ENCODE measurements around the gene RTP3. TPM values are rescaled to one million over a fixed set of nuclear protein-coding genes. Genes with fewer than 3 reads are reported as not detected.
"Not testable (repeated sequence)": the region's sequence is repeated elsewhere in the genome, so short reads cannot be mapped to it uniquely, and the experiment has no call there.

The RTP3 gene
- total and polyA plus RNA-seq, 4 donors: not detected

GRCh38 chr3:46527239-46527638 is 29.5 kb downstream of the RTP3 start:
- ATAC-seq (ENCODE audit: low FRiP score) (no peak), DNase-seq (no peak)
- no peak overlapping the region for H3K27ac ChIP-seq (ENCODE audit: low read depth in 1 of 2, low read length in 2 of 2)
- H3K36me3 ChIP-seq (ENCODE audit: control insufficient read depth in 1 of 2, insufficient read depth in 2 of 2, low read length in 1 of 2): no peaks in the 10 kb centered on the region
- WGBS, 2 donors: 77 to 78% methylated on average over 5 of the region's 5 CpGs
- H3K4me3 ChIP-seq (ENCODE audit: low read length in 2 of 2): no peak overlapping the region
- intact Hi-C loops (cut with DNase I): no loop called here
- no peaks in the 10 kb centered on the region for H3K27me3 ChIP-seq (ENCODE audit: control insufficient read depth in 1 of 2, insufficient read depth in 2 of 2, low read length in 1 of 2)
- no peaks in the 10 kb centered on the region for H3K9me3 ChIP-seq (ENCODE audit: control insufficient read depth, low read length)
- H3K4me1 ChIP-seq (ENCODE audit: control insufficient read depth in 1 of 2, insufficient read depth in 2 of 2, low read length in 2 of 2): no peaks in the 10 kb centered on the region

DNA sequence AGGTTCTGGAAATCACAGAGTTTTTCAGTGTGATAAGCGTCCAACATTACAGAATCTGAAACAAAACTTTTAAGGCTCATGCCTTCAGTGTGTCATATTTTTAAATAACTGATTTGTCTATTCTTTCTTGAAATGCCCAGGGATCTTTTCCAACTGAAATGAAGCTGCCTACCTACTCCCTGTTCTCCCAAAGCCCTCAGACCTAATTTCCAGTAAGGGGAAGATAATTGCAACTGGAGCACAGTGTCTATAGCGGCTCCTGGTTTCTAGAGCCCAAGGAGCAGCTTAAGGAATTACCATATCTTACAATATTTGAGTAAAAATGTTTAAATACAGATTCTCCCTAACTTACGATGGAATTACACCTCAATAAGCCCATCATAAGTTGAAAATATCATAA is 35.3 kb downstream of the RTP3 start:
- Histone ChIP-seq H3K4me3 (ENCODE audit: low read length in 2 of 2) (no peak overlapping the region), H3K27ac (ENCODE audit: low read depth in 1 of 2, low read length in 2 of 2) (no peak overlapping the region), H3K27me3 (ENCODE audit: control insufficient read depth in 1 of 2, insufficient read depth in 2 of 2, low read length in 1 of 2) (no peaks in the 10 kb centered on the region), H3K36me3 (ENCODE audit: control insufficient read depth in 1 of 2, insufficient read depth in 2 of 2, low read length in 1 of 2) (no peaks in the 10 kb centered on the region), H3K4me1 (ENCODE audit: control insufficient read depth in 1 of 2, insufficient read depth in 2 of 2, low read length in 2 of 2) (no peaks in the 10 kb centered on the region), H3K9me3 (ENCODE audit: control insufficient read depth, low read length) (peaks cover 3% of the 10 kb centered on the region)
- no peak for ATAC-seq (ENCODE audit: low FRiP score)
- no peak for DNase-seq
- intact Hi-C loops (cut with DNase I): no loop called here
- WGBS, 2 donors: 71 to 74% methylated on average over 3 of the region's 3 CpGs

DNA sequence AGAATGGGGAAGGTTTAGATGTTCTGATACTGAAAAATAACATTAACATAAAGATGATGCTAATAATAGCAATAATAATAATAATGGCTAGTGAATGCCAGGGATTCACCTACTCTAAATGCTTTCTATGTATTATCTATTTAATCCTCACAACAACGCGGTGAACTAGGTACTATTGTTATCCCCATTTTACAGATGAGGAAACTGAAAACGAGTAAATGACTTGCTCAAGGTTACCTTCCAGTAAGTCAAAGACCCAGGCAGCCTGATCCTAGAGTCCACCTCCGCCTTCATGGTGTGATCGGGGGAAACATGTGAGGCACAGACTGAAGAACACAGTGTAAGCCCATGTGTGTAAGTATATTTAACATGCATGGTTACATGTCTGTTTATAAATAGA is 38.0 kb downstream of the RTP3 start:
- intact Hi-C loops (cut with DNase I): no loop called here
- H3K9me3 ChIP-seq (ENCODE audit: control insufficient read depth, low read length): peaks cover 6% of the 10 kb centered on the region
- H3K4me1 ChIP-seq (ENCODE audit: control insufficient read depth in 1 of 2, insufficient read depth in 2 of 2, low read length in 2 of 2): no peaks in the 10 kb centered on the region
- DNase-seq: no peak
- ATAC-seq (ENCODE audit: low FRiP score): no peak
- WGBS, 2 donors: 91 to 97% methylated on average over 5 of the region's 5 CpGs
- H3K27ac ChIP-seq (ENCODE audit: low read depth in 1 of 2, low read length in 2 of 2): no peak overlapping the region
- H3K36me3 ChIP-seq (ENCODE audit: control insufficient read depth in 1 of 2, insufficient read depth in 2 of 2, low read length in 1 of 2): no peaks in the 10 kb centered on the region
- H3K27me3 ChIP-seq (ENCODE audit: control insufficient read depth in 1 of 2, insufficient read depth in 2 of 2, low read length in 1 of 2): no peaks in the 10 kb centered on the region
- no peak overlapping the region for H3K4me3 ChIP-seq (ENCODE audit: low read length in 2 of 2)

GRCh38 chr3:46536758-46537157 is 39.0 kb downstream of the RTP3 start:
- no peaks in the 10 kb centered on the region for H3K27me3 ChIP-seq (ENCODE audit: control insufficient read depth in 1 of 2, insufficient read depth in 2 of 2, low read length in 1 of 2)
- no peak overlapping the region for H3K4me3 ChIP-seq (ENCODE audit: low read length in 2 of 2)
- H3K27ac ChIP-seq (ENCODE audit: low read depth in 1 of 2, low read length in 2 of 2): no peak overlapping the region
- DNase-seq (no peak), ATAC-seq (ENCODE audit: low FRiP score) (no peak)
- H3K9me3 ChIP-seq (ENCODE audit: control insufficient read depth, low read length): peaks cover 6% of the 10 kb centered on the region
- H3K36me3 ChIP-seq (ENCODE audit: control insufficient read depth in 1 of 2, insufficient read depth in 2 of 2, low read length in 1 of 2): no peaks in the 10 kb centered on the region
- intact Hi-C loops (cut with DNase I): no loop called here
- H3K4me1 ChIP-seq (ENCODE audit: control insufficient read depth in 1 of 2, insufficient read depth in 2 of 2, low read length in 2 of 2): no peaks in the 10 kb centered on the region

- no peak for ATAC-seq (ENCODE audit: low FRiP score)
- intact Hi-C loops (cut with DNase I): no loop called here
- Histone ChIP-seq H3K27me3 (ENCODE audit: control insufficient read depth in 1 of 2, insufficient read depth in 2 of 2, low read length in 1 of 2) (no peaks in the 10 kb centered on the region), H3K27ac (ENCODE audit: low read depth in 1 of 2, low read length in 2 of 2) (no peak overlapping the region), H3K4me3 (ENCODE audit: low read length in 2 of 2) (no peak overlapping the region), H3K36me3 (ENCODE audit: control insufficient read depth in 1 of 2, insufficient read depth in 2 of 2, low read length in 1 of 2) (no peaks in the 10 kb centered on the region), H3K4me1 (ENCODE audit: control insufficient read depth in 1 of 2, insufficient read depth in 2 of 2, low read length in 2 of 2) (no peaks in the 10 kb centered on the region), H3K9me3 (ENCODE audit: control insufficient read depth, low read length) (peaks cover 6% of the 10 kb centered on the region)
- no peak for DNase-seq
- 63 to 77% methylated on average over 1 of the region's 1 CpG for WGBS, 2 donors
Observed at GRCh38 chr3:46537316-46537715, 39.5 kb downstream of the RTP3 start.

DNA sequence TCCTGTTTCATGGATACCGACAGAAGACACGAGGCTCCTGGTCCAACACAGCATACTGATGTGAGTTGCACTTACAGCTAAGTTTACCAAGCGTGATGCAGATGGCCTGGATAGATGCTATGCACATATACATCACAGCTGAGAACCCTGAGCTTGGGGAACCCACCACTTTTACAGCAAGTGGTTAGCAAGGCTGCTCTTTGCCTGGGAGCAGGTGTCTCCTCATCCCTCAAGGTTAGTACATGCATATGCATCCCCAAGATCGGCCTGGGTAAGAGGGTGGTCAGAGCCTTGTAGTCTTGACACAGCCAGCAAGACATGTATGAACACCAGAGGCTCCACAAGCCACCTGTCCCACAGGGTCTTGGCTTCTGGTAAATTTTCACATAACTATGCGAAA is 40.0 kb downstream of the RTP3 start:
- intact Hi-C loops (cut with DNase I): no loop called here
- Histone ChIP-seq H3K27ac (ENCODE audit: low read depth in 1 of 2, low read length in 2 of 2) (no peak overlapping the region), H3K27me3 (ENCODE audit: control insufficient read depth in 1 of 2, insufficient read depth in 2 of 2, low read length in 1 of 2) (no peaks in the 10 kb centered on the region), H3K9me3 (ENCODE audit: control insufficient read depth, low read length) (peaks cover 6% of the 10 kb centered on the region), H3K36me3 (ENCODE audit: control insufficient read depth in 1 of 2, insufficient read depth in 2 of 2, low read length in 1 of 2) (no peaks in the 10 kb centered on the region), H3K4me1 (ENCODE audit: control insufficient read depth in 1 of 2, insufficient read depth in 2 of 2, low read length in 2 of 2) (no peaks in the 10 kb centered on the region), H3K4me3 (ENCODE audit: low read length in 2 of 2) (no peak overlapping the region)
- no peak for ATAC-seq (ENCODE audit: low FRiP score)
- DNase-seq: no peak
- WGBS, 2 donors: 85 to 88% methylated on average over 5 of the region's 5 CpGs

DNA sequence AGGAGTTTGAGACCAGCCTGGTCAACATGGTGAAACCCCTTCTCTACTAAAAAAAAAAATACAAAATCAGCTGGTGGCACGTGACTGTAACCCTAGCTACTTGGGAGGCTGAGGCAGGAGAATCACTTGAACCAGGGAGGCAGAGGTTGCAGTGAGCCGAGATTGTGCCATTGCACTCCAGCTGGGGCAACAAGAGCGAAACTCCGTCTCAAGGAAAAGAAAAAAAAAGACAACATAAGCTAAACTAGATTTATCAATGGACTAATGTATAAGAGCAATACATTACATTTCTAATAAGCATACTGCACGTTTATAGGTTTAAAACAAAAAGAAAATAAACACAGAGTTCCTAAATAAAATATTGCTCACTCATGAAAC is 40.6 kb downstream of the RTP3 start:
- DNase-seq; intact Hi-C loops (cut with DNase I); H3K4me1 ChIP-seq (ENCODE audit: control insufficient read depth in 1 of 2, insufficient read depth in 2 of 2, low read length in 2 of 2); H3K27me3 ChIP-seq (ENCODE audit: control insufficient read depth in 1 of 2, insufficient read depth in 2 of 2, low read length in 1 of 2); H3K4me3 ChIP-seq (ENCODE audit: low read length in 2 of 2); H3K27ac ChIP-seq (ENCODE audit: low read depth in 1 of 2, low read length in 2 of 2); H3K36me3 ChIP-seq (ENCODE audit: control insufficient read depth in 1 of 2, insufficient read depth in 2 of 2, low read length in 1 of 2); H3K9me3 ChIP-seq (ENCODE audit: control insufficient read depth, low read length); ATAC-seq (ENCODE audit: low FRiP score): not testable (repeated sequence)
- 56% methylated on average over 5 of the region's 5 CpGs for WGBS, 2 donors

- Histone ChIP-seq H3K36me3 (ENCODE audit: control insufficient read depth in 1 of 2, insufficient read depth in 2 of 2, low read length in 1 of 2) (no peaks in the 10 kb centered on the region), H3K27ac (ENCODE audit: low read depth in 1 of 2, low read length in 2 of 2) (no peak overlapping the region), H3K4me3 (ENCODE audit: low read length in 2 of 2) (no peak overlapping the region), H3K4me1 (ENCODE audit: control insufficient read depth in 1 of 2, insufficient read depth in 2 of 2, low read length in 2 of 2) (no peaks in the 10 kb centered on the region), H3K9me3 (ENCODE audit: control insufficient read depth, low read length) (peaks cover 6% of the 10 kb centered on the region), H3K27me3 (ENCODE audit: control insufficient read depth in 1 of 2, insufficient read depth in 2 of 2, low read length in 1 of 2) (no peaks in the 10 kb centered on the region)
- 24 to 27% methylated on average over 14 of the region's 14 CpGs for WGBS, 2 donors
- DNase-seq: peak in 1 of 2 donors; percentile 88
- ATAC-seq (ENCODE audit: low FRiP score): no peak
- intact Hi-C loops (cut with DNase I): no loop called here
Observed at GRCh38 chr3:46538803-46539442, 41.1 kb downstream of the RTP3 start.

DNA sequence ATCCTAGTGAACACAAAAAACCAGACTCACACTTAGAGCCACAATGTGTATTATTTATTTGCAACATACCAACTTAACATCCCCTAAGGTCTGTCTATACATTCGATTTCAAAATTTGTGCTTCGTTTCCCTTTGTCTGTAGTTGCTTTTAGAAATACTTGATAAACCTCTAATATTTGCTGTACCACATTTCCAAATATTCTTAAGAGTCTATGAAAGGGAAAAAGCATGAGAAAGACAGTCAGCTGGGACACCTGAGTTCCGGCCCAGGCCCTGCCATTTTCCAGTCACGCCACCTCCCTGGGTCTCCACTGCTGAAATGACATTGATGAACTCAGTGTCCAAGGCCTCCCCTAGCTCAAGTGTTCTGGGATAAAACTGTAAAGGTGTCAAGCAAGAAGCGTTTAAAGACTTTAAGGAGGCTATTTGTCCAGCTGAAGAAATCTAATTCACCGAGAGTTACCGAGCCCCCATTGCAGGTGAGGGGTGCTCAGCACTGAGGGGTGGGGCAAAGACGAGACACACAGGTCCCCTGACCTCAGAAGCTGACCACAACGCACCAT is 41.7 kb downstream of the RTP3 start:
- ATAC-seq (ENCODE audit: low FRiP score) (no peak), DNase-seq (no peak)
- H3K4me3 ChIP-seq (ENCODE audit: low read length in 2 of 2): no peak overlapping the region
- 87 to 88% methylated on average over 9 of the region's 9 CpGs for WGBS, 2 donors
- no peaks in the 10 kb centered on the region for H3K36me3 ChIP-seq (ENCODE audit: control insufficient read depth in 1 of 2, insufficient read depth in 2 of 2, low read length in 1 of 2)
- no peaks in the 10 kb centered on the region for H3K4me1 ChIP-seq (ENCODE audit: control insufficient read depth in 1 of 2, insufficient read depth in 2 of 2, low read length in 2 of 2)
- no peak overlapping the region for H3K27ac ChIP-seq (ENCODE audit: low read depth in 1 of 2, low read length in 2 of 2)
- H3K9me3 ChIP-seq (ENCODE audit: control insufficient read depth, low read length): peaks cover 6% of the 10 kb centered on the region
- H3K27me3 ChIP-seq (ENCODE audit: control insufficient read depth in 1 of 2, insufficient read depth in 2 of 2, low read length in 1 of 2): no peaks in the 10 kb centered on the region
- intact Hi-C loops (cut with DNase I): no loop called here
